ENCODE results near the gene CFAP210. TPM values are rescaled to one million over a fixed set of nuclear protein-coding genes. Genes with fewer than 3 reads are reported as not detected.

Gene CFAP210
- total RNA-seq, 1 donor from 2014 or later = 0.49 TPM

DNA sequence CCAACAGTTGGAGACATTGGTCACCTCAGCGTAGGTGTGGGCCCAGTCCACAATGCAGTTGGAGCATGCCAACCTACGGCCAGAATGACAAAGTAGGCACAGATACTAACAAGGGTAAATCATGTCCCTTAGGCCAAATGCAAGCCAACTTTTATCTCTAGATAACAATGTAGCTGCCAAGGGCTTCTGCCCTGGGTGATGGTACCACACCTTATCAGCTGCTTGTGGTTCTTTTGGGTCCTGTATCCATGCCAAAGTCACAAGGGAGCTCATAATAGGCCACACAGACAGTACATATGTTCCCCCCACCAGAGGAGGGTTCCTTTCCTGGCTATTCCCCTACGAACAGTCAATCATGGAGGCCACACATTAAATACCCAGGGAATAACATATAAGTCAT is 19.1 kb upstream of the CFAP210 start:
- Histone ChIP-seq H3K36me3 (no peaks in the 10 kb centered on the region), H3K4me1 (peaks cover 26% of the 10 kb centered on the region), H3K9me3 (no peaks in the 10 kb centered on the region), H3K27ac (no peak overlapping the region), H3K27me3 (no peaks in the 10 kb centered on the region), H3K4me3 (no peak overlapping the region)
- no peak for DNase-seq (ENCODE audit: extremely low spot score in 2 of 2)
- intact Hi-C loops (cut with DNase I) = no loop called here
- TF ChIP-seq, protein P1, sequence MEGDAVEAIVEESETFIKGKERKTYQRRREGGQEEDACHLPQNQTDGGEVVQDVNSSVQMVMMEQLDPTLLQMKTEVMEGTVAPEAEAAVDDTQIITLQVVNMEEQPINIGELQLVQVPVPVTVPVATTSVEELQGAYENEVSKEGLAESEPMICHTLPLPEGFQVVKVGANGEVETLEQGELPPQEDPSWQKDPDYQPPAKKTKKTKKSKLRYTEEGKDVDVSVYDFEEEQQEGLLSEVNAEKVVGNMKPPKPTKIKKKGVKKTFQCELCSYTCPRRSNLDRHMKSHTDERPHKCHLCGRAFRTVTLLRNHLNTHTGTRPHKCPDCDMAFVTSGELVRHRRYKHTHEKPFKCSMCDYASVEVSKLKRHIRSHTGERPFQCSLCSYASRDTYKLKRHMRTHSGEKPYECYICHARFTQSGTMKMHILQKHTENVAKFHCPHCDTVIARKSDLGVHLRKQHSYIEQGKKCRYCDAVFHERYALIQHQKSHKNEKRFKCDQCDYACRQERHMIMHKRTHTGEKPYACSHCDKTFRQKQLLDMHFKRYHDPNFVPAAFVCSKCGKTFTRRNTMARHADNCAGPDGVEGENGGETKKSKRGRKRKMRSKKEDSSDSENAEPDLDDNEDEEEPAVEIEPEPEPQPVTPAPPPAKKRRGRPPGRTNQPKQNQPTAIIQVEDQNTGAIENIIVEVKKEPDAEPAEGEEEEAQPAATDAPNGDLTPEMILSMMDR (IDR thresholded peaks at IDR 0.05) = no peak
- TF ChIP-seq POLR2A (IDR thresholded peaks at IDR 0.05) = no peak
- no peak for TF ChIP-seq POLR2AphosphoS5 (IDR thresholded peaks at IDR 0.05; ENCODE audit: insufficient read depth in 1 of 2, low read depth in 1 of 2)

DNA sequence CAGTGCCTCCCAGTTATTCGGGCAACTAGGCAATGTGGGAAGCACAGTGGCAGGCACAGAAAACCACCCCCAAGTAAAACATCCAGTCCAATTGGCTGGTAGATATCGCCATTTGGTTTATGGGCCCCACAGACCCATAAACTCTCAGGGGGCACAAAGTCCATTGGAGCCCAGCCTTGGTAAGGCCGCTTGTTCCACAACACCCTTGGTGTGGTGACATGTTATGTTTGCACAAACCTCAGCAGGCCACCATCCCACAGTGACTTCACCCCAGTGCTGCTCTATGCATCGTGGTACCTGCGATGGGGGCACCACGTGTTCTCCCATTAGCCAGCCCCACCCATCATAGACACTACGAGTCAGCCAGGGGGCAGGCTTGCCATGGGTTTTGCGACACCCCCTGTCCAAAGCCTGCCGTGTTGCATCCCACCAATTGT is 18.6 kb upstream of the CFAP210 start:
- intact Hi-C loops (cut with DNase I) = no loop called here
- no peak overlapping the region for H3K4me3 ChIP-seq
- H3K27me3 ChIP-seq = no peaks in the 10 kb centered on the region
- no peak overlapping the region for H3K27ac ChIP-seq
- no peak for TF ChIP-seq POLR2AphosphoS5 (IDR thresholded peaks at IDR 0.05; ENCODE audit: insufficient read depth in 1 of 2, low read depth in 1 of 2)
- no peak for TF ChIP-seq POLR2A (IDR thresholded peaks at IDR 0.05)
- TF ChIP-seq, protein P1 (IDR thresholded peaks at IDR 0.05) = no peak
- DNase-seq (ENCODE audit: extremely low spot score in 2 of 2) = no peak
- H3K36me3 ChIP-seq = no peaks in the 10 kb centered on the region
- H3K4me1 ChIP-seq = peaks cover 26% of the 10 kb centered on the region
- H3K9me3 ChIP-seq = no peaks in the 10 kb centered on the region

DNA sequence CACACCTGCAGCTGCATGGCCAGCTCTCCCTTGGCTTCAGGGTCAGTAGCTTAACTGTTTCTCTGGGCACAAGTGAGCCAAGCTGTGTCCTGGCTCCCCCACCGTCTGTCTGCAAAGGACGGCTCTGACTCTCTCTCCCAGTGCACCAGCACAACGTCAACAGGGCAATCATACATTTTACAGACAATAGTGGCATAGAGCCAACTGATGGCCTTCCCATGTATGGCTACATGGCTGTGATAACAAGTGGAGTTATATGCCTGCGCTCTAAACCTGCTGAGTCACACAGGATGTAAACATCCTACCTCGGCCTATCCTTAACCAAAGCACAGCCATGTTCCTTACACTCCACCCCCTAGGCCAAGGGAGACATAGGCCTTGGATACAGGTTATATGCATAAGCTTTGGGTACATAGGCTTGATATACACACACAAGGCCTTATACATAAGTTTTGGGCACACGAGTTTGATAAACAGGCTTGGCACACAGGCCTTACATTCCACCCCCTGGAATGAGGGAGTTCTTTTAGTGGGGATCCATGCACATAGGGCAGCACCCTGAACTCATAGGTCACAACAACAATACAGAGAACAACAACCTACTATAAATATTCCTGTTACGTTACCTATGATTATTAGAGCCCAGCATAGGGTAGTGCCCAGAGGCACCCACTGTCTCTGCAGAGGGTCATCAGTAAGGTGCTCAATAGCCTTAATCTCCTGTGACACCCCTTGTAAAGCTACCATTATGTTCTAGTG is 17.7 kb upstream of the CFAP210 start:
- H3K4me1 ChIP-seq = peaks cover 23% of the 10 kb centered on the region
- H3K4me3 ChIP-seq = no peak overlapping the region
- no peaks in the 10 kb centered on the region for H3K27me3 ChIP-seq
- H3K9me3 ChIP-seq = no peaks in the 10 kb centered on the region
- TF ChIP-seq, protein P1 (IDR thresholded peaks at IDR 0.05) = no peak
- no peak for TF ChIP-seq POLR2AphosphoS5 (IDR thresholded peaks at IDR 0.05; ENCODE audit: insufficient read depth in 1 of 2, low read depth in 1 of 2)
- no peak for DNase-seq (ENCODE audit: extremely low spot score in 2 of 2)
- no peaks in the 10 kb centered on the region for H3K36me3 ChIP-seq
- intact Hi-C loops (cut with DNase I) = no loop called here
- no peak overlapping the region for H3K27ac ChIP-seq

DNA sequence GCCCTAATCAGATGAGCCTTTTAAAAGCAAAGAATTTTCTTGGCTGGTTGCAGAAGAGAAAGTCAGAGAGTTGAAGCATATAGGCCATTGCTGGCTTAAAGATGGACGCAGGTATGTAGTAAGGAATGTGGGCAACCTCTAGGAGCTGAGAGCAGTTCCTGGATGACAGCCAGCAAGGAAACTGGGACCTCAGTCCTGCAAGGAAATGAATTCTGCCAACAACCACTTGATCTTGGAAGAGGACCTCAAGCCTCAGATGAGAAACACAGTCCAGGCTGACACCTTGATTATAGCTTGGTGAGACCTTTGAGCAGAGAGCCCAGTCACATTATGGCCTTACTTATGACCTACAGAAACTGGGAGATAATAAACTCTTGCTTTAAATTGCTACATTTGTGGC is 15.8 kb upstream of the CFAP210 start:
- DNase-seq (ENCODE audit: extremely low spot score in 2 of 2) = no peak
- H3K27me3 ChIP-seq = no peaks in the 10 kb centered on the region
- TF ChIP-seq POLR2AphosphoS5 (IDR thresholded peaks at IDR 0.05; ENCODE audit: insufficient read depth in 1 of 2, low read depth in 1 of 2) (no peak), POLR2A (IDR thresholded peaks at IDR 0.05) (no peak)
- TF ChIP-seq, protein P1 (IDR thresholded peaks at IDR 0.05) = no peak
- H3K9me3 ChIP-seq = no peaks in the 10 kb centered on the region
- H3K4me3 ChIP-seq = no peak overlapping the region
- peaks cover 13% of the 10 kb centered on the region for H3K4me1 ChIP-seq
- intact Hi-C loops (cut with DNase I) = no loop called here
- no peak overlapping the region for H3K27ac ChIP-seq
- H3K36me3 ChIP-seq = no peaks in the 10 kb centered on the region

DNA sequence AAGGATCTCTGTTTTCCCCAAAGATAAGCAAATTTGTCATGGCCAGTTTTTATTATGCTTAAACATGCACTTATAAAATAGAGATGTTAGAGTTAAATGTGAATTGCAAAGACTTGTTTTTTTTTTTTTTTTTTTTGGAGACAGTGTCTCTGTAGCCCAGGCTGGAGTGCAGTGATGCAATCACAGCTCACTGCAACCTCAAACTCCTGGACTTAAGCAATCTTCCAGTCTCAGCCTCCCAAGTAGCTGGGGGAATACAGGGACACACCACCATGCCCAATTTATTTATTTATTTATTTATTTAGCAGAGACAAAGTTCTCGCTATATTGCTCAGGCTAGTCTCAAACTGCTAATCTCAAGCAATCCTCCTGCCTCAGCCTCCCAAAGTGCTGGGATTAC is 15.1 kb upstream of the CFAP210 start:
- intact Hi-C loops (cut with DNase I) = no loop called here
- H3K4me3 ChIP-seq = no peak overlapping the region
- no peak overlapping the region for H3K27ac ChIP-seq
- no peak for DNase-seq (ENCODE audit: extremely low spot score in 2 of 2)
- no peaks in the 10 kb centered on the region for H3K36me3 ChIP-seq
- TF ChIP-seq, protein P1 (IDR thresholded peaks at IDR 0.05) = no peak
- TF ChIP-seq POLR2AphosphoS5 (IDR thresholded peaks at IDR 0.05; ENCODE audit: insufficient read depth in 1 of 2, low read depth in 1 of 2) (no peak), POLR2A (IDR thresholded peaks at IDR 0.05) (no peak)
- no peaks in the 10 kb centered on the region for H3K9me3 ChIP-seq
- H3K27me3 ChIP-seq = no peaks in the 10 kb centered on the region
- H3K4me1 ChIP-seq = peaks cover 10% of the 10 kb centered on the region
